GM12865 (cell line): ENCODE data around the gene RALB.

Experiments
- DNase-seq: peaks from one replicate; pipeline ENCODE4 v3.0.0; 2010; ENCODE audit warnings: low read depth
- H3K4me3 ChIP-seq: 2 replicates; pipeline ENCODE4 v1.5.1; 2011; ENCODE audit warnings: mild to moderate bottlenecking, low read depth, low read length, control low read depth
- TF ChIP-seq, protein P1 (sequence below): IDR thresholded peaks from 2 replicates; pipeline ENCODE4 v1.5.1; 2011; ENCODE audit warnings: low read length, control low read depth, low read depth, inconsistent platforms; ENCODE audit not compliant: insufficient read depth; ENCODE audit errors: missing control alignments

RALB gene

GRCh38 chr2:120225549-120226065 is 27.0 kb upstream of the RALB start:
- TF ChIP-seq, protein P1, sequence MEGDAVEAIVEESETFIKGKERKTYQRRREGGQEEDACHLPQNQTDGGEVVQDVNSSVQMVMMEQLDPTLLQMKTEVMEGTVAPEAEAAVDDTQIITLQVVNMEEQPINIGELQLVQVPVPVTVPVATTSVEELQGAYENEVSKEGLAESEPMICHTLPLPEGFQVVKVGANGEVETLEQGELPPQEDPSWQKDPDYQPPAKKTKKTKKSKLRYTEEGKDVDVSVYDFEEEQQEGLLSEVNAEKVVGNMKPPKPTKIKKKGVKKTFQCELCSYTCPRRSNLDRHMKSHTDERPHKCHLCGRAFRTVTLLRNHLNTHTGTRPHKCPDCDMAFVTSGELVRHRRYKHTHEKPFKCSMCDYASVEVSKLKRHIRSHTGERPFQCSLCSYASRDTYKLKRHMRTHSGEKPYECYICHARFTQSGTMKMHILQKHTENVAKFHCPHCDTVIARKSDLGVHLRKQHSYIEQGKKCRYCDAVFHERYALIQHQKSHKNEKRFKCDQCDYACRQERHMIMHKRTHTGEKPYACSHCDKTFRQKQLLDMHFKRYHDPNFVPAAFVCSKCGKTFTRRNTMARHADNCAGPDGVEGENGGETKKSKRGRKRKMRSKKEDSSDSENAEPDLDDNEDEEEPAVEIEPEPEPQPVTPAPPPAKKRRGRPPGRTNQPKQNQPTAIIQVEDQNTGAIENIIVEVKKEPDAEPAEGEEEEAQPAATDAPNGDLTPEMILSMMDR: no peak

GRCh38 chr2:120226316-120226715 is 26.3 kb upstream of the RALB start:
- no peak overlapping the region for H3K4me3 ChIP-seq
- DNase-seq: no peak
- TF ChIP-seq, protein P1: no peak

More at GRCh38 chr2:120225549-120226065, 27.0 kb upstream of the RALB start:
- no peak for DNase-seq
- H3K4me3 ChIP-seq: no peak overlapping the region

DNA sequence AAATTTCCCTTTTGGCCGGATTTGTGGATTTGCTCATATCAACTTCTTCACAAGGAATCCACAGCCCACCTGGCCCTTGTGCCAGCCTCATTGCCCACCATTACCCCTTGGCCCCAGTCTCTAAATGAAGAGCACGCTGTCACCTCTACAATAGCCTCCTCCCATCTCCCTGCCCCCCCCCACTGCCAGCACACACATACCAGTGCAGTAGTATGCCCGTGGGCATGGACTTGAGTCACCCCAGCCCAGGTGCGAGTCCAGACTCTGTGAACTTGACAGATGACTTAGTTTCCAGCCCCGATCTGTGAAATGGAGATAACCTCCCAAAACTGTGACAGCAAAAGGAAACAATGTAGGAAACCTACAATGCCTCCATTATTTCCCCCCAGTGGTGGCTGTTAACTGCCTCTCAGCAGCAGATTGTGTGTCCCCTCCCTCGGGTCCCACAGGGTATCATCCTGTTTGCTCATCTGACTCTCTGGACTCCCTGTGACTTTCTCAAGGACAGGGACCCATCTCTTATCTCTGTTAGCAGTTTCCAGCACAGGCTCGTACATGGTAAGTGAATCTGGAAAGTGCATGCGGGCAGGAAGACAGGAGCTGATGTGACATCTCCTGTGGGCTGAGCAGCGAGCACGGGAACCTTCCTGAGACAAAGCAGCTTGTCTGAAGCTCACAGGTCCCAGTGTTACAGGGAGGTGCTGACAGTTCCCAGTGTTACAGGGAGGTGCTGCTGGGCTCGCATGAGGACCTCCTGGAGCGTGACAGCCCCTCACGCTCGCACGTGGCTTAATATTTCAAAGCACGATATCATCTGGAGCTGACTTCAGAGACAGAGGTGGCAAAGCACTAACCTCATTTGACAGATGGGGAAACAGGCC is 25.3 kb upstream of the RALB start:
- TF ChIP-seq, protein P1: no peak
- DNase-seq: no peak
- no peak overlapping the region for H3K4me3 ChIP-seq

DNA sequence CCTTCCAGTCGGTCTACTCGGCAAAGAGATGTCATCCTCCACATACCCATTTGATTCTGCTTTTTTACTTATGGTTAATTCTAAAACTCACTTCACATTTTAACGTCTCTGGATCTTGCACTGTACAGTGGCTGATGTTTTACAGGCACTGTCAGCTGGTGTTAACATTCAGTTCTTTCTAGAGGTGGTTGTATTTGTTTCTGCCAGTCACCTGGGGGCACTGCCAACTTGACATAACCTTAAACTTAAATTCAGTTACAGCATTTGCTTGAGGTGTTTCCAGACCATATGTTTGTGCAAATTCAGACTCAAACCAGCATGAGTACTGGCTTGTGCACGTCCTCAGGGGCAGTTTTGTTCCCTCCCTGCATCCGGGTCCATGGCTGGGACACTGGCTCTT is 24.1 kb upstream of the RALB start:
- DNase-seq: peak; percentile 33
- TF ChIP-seq, protein P1: no peak
- H3K4me3 ChIP-seq: no peak overlapping the region

DNA sequence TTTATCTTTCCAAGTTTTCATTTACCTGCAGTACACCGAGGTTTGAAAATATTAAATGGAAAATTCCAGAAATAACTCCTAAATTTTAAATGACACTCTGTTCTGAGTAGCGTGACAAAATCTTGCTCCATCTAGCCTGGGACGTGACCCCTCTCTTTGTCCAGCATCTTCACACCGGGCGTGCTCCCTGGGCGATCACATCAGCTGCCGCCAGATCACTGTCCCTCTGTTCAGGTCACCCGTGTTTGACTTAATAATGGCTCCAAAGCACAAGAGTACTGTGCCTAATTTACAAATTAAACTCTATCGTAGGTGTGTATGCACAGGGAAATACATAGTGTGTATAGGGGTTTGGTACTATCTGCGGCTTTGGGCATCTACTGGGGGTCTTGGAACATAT is 23.3 kb upstream of the RALB start:
- no peak for DNase-seq
- H3K4me3 ChIP-seq: peak overlapping the region; percentile 96; the same call in 1 of the 2 replicates
- TF ChIP-seq, protein P1: no peak

GRCh38 chr2:120230515-120231471 is 21.9 kb upstream of the RALB start:
- peak overlapping the region; percentile 96 for H3K4me3 ChIP-seq
- TF ChIP-seq, protein P1: no peak
- peak; percentile 51 for DNase-seq
